ENCODE data around the gene SLC16A5. TPM values are rescaled to one million over a fixed set of nuclear protein-coding genes. Genes with fewer than 3 reads are reported as not detected.

The SLC16A5 gene
- polyA plus RNA-seq, 1 donor from 2014 or later = not detected

GRCh38 chr17:75116737-75117136 lies 29.0 kb downstream of the SLC16A5 start:
- Histone ChIP-seq H3K9ac (ENCODE audit: low read length) (no peak overlapping the region), H3K9me3 (ENCODE audit: low read length) (no peaks in the 10 kb centered on the region), H3K27ac (ENCODE audit: low read length) (no peak overlapping the region), H3K4me2 (ENCODE audit: low read length) (no peak overlapping the region), H3F3A (ENCODE audit: insufficient read depth, low read length, poor library complexity, severe bottlenecking) (no peaks in the 10 kb centered on the region), H3K36me3 (ENCODE audit: insufficient read depth, low read length) (no peaks in the 10 kb centered on the region), H3K27me3 (ENCODE audit: insufficient read depth, low read depth, low read length) (no peaks in the 10 kb centered on the region), H3K9me2 (ENCODE audit: insufficient read depth, low read length) (no peaks in the 10 kb centered on the region), H2AFZ (ENCODE audit: low read depth, low read length) (no peak overlapping the region), H4K20me1 (ENCODE audit: insufficient read depth) (no peaks in the 10 kb centered on the region), H3K79me2 (replicated peaks; ENCODE audit: insufficient read depth, low read length) (peaks cover 3% of the 10 kb centered on the region), H3K4me3 (ENCODE audit: low read length) (no peak overlapping the region)
- TF ChIP-seq TAF1 (IDR thresholded peaks at IDR 0.05; ENCODE audit: low read depth) = no peak
- no peak for TF ChIP-seq CTCF (IDR thresholded peaks at IDR 0.05; ENCODE audit: poor library complexity, severe bottlenecking)
- TF ChIP-seq RAD21 (conservative IDR thresholded peaks at IDR 0.05) = no peak
- TF ChIP-seq MXI1 (conservative IDR thresholded peaks at IDR 0.05; ENCODE audit: poor library complexity, severe bottlenecking) = no peak
- TF ChIP-seq REST (IDR thresholded peaks at IDR 0.05; ENCODE audit: borderline replicate concordance) = no peak

GRCh38 chr17:75118307-75118706 lies 30.6 kb downstream of the SLC16A5 start:
- no peaks in the 10 kb centered on the region for H3K9me2 ChIP-seq (ENCODE audit: insufficient read depth, low read length)
- H3K4me3 ChIP-seq (ENCODE audit: low read length) = no peak overlapping the region
- no peak overlapping the region for H3K9ac ChIP-seq (ENCODE audit: low read length)
- no peaks in the 10 kb centered on the region for H3F3A ChIP-seq (ENCODE audit: insufficient read depth, low read length, poor library complexity, severe bottlenecking)
- H3K36me3 ChIP-seq (ENCODE audit: insufficient read depth, low read length) = no peaks in the 10 kb centered on the region
- peaks cover 3% of the 10 kb centered on the region for H3K79me2 ChIP-seq (replicated peaks; ENCODE audit: insufficient read depth, low read length)
- no peak overlapping the region for H3K4me2 ChIP-seq (ENCODE audit: low read length)
- no peaks in the 10 kb centered on the region for H3K27me3 ChIP-seq (ENCODE audit: insufficient read depth, low read depth, low read length)
- H3K9me3 ChIP-seq (ENCODE audit: low read length) = no peaks in the 10 kb centered on the region
- no peaks in the 10 kb centered on the region for H4K20me1 ChIP-seq (ENCODE audit: insufficient read depth)
- no peak overlapping the region for H2AFZ ChIP-seq (ENCODE audit: low read depth, low read length)
- TF ChIP-seq REST (IDR thresholded peaks at IDR 0.05; ENCODE audit: borderline replicate concordance) (no peak), CTCF (IDR thresholded peaks at IDR 0.05; ENCODE audit: poor library complexity, severe bottlenecking) (no peak), MXI1 (conservative IDR thresholded peaks at IDR 0.05; ENCODE audit: poor library complexity, severe bottlenecking) (no peak), POLR2AphosphoS5 (IDR thresholded peaks at IDR 0.05) (no peak), EZH2 (IDR thresholded peaks at IDR 0.05; ENCODE audit: borderline replicate concordance, insufficient read depth, low read length, poor library complexity, severe bottlenecking) (no peak), RAD21 (conservative IDR thresholded peaks at IDR 0.05) (no peak)
- H3K27ac ChIP-seq (ENCODE audit: low read length) = no peak overlapping the region
